GM12878 (cell line): ENCODE results near the gene TRIM43. TPM values are rescaled to one million over a fixed set of nuclear protein-coding genes. Genes with fewer than 3 reads are reported as not detected.

Experiments
- ATAC-seq: fragments of 200-7000 bp; cut with Tn5 transposase; 3 replicates; pipeline ENCODE4 v1.9.1; 2020; ENCODE audit warnings: mild to moderate bottlenecking, moderate library complexity
- BruUV-seq: library from RNA; stranded (reverse); fragments of 400-500 nt; replicated peaks from 2 replicates; lab custom pipeline; 2021; lab: Mats Ljungman, UMichigan
- CTCF ChIA-PET: fragments of 300-600 bp; sonication (Branson Sonifier 250); formaldehyde crosslinking; extraction: SDS; loops from one replicate; lab custom pipeline; 2021; ENCODE audit warnings: inconsistent platforms; lab: Yijun Ruan, JAX
- POLR2A ChIA-PET: fragments of 350-600 bp; formaldehyde crosslinking; extraction: SDS; loops from one replicate; lab custom pipeline; 2021; ENCODE audit warnings: inconsistent platforms; lab: Charles Lee
- RAD21 ChIA-PET: fragments of 300-600 bp; sonication (Branson Sonifier 250); formaldehyde crosslinking; loops from one replicate; lab custom pipeline; 2023; ENCODE audit warnings: antibody characterized with exemption; ENCODE audit not compliant: unreplicated experiment; lab: Charles Lee
- SMC1A ChIA-PET: fragments of 300-600 bp; sonication (Branson Sonifier 250); formaldehyde crosslinking; loops from one replicate; lab custom pipeline; 2023; ENCODE audit not compliant: unreplicated experiment, uncharacterized antibody; lab: Charles Lee
- DNase-seq: peaks from one replicate; pipeline ENCODE4 v3.0.0-alpha.2; 2011; ENCODE audit warnings: low read depth, low spot score
- FAIRE-seq: peaks from 3 replicates; lab custom pipeline; 2011; peaks lifted over from hg19 to GRCh38; lab: Jason Lieb, UNC
- H2AFZ ChIP-seq: 2 replicates; pipeline ENCODE4 v1.6.0; 2011; ENCODE audit warnings: low read depth, low read length, control low read depth; ENCODE audit not compliant: control insufficient read depth
- H3K27ac ChIP-seq: 2 replicates; pipeline ENCODE4 v1.5.1; 2011; ENCODE audit warnings: control low read depth; ENCODE audit not compliant: control insufficient read depth, insufficient read depth
- H3K27me3 ChIP-seq, 2 experiments: replicated peaks in 1 of 2; 2 replicates each; pipeline versions ENCODE4 v1.6.0 to v1.6.1; 2011; ENCODE audit warnings: low read length in 1 of 2; ENCODE audit not compliant: control insufficient read depth in 2 of 2, insufficient read depth in 2 of 2
- H3K36me3 ChIP-seq, 2 experiments: 2 replicates each; pipeline ENCODE4 v1.5.1; 2011; ENCODE audit warnings: low read length in 1 of 2; ENCODE audit not compliant: control insufficient read depth in 2 of 2, insufficient read depth in 2 of 2
- H3K4me1 ChIP-seq: 2 replicates; pipeline ENCODE4 v1.6.1; 2011; ENCODE audit warnings: mild to moderate bottlenecking, low read length, moderate library complexity, mixed read lengths; ENCODE audit not compliant: control insufficient read depth, insufficient read depth
- H3K4me2 ChIP-seq: 2 replicates; pipeline ENCODE4 v1.6.0; 2011; ENCODE audit warnings: control low read depth; ENCODE audit not compliant: control insufficient read depth, insufficient read depth
- H3K4me3 ChIP-seq: fragments of 200-600 bp; sonication (generic); 2 replicates; pipeline ENCODE4 v1.5.1; 2016
- H3K79me2 ChIP-seq: 2 replicates; pipeline ENCODE4 v1.6.0; 2011; ENCODE audit warnings: low read length; ENCODE audit not compliant: control insufficient read depth, insufficient read depth
- H3K9ac ChIP-seq: 2 replicates; pipeline ENCODE4 v1.8.0; 2011; ENCODE audit warnings: low read length, control low read depth, mixed read lengths; ENCODE audit not compliant: control insufficient read depth, insufficient read depth
- H3K9me3 ChIP-seq: replicated peaks from 3 replicates; pipeline ENCODE4 v1.5.1; 2011; ENCODE audit warnings: mild to moderate bottlenecking, low read length; ENCODE audit not compliant: control insufficient read depth, insufficient read depth
- H4K20me1 ChIP-seq: 2 replicates; pipeline ENCODE4 v1.6.0; 2011; ENCODE audit not compliant: control insufficient read depth, insufficient read depth
- BACH1 ChIP-seq: fragments of 450-650 bp; IDR thresholded peaks from 2 replicates; pipeline ENCODE4 v1.6.1; 2017; ENCODE audit warnings: mild to moderate bottlenecking, borderline replicate concordance
- CBFB ChIP-seq: IDR thresholded peaks from 2 replicates; pipeline ENCODE4 v1.6.1; 2016; ENCODE audit warnings: antibody characterized with exemption, low read depth
- EZH2 ChIP-seq: IDR thresholded peaks from 2 replicates; pipeline ENCODE4 v1.6.1; 2012; ENCODE audit warnings: low read depth, mild to moderate bottlenecking, control low read depth, inconsistent platforms, low read length, borderline replicate concordance; ENCODE audit not compliant: control insufficient read depth
- HSF1 ChIP-seq: fragments of 150-350 bp; IDR thresholded peaks from 2 replicates; pipeline ENCODE4 v1.6.1; 2014; ENCODE audit warnings: mild to moderate bottlenecking, low read depth, low read length
- KDM1A ChIP-seq: fragments of 200-600 bp; sonication (generic); IDR thresholded peaks from 2 replicates; pipeline ENCODE4 v1.6.1; 2016; ENCODE audit warnings: borderline replicate concordance
- PAX8 ChIP-seq: fragments of 450-650 bp; IDR thresholded peaks from 2 replicates; pipeline ENCODE4 v1.6.1; 2017; ENCODE audit warnings: mild to moderate bottlenecking, moderate library complexity
- PBX3 ChIP-seq: IDR thresholded peaks from 2 replicates; pipeline ENCODE4 v1.6.1; 2011; ENCODE audit warnings: mild to moderate bottlenecking, low read depth, low read length, moderate library complexity; ENCODE audit not compliant: insufficient replicate concordance
- PML ChIP-seq: IDR thresholded peaks from 2 replicates; pipeline ENCODE4 v1.6.1; 2012; ENCODE audit warnings: low read length, inconsistent platforms
- REST ChIP-seq: IDR thresholded peaks from 2 replicates; pipeline ENCODE4 v1.6.1; 2012; ENCODE audit warnings: mild to moderate bottlenecking, low read depth, low read length
- SP1 ChIP-seq: IDR thresholded peaks from one replicate; pipeline ENCODE4 v1.6.1; 2011; ENCODE audit warnings: low read depth, low read length
- USF1 ChIP-seq: IDR thresholded peaks from 2 replicates; pipeline ENCODE4 v1.6.1; 2011; ENCODE audit warnings: borderline replicate concordance, low read depth, mild to moderate bottlenecking, moderate library complexity, mixed read lengths, low read length; ENCODE audit not compliant: insufficient read depth; ENCODE audit errors: extremely low read length
- ZSCAN29 ChIP-seq: fragments of 450-650 bp; IDR thresholded peaks from 2 replicates; pipeline ENCODE4 v1.6.1; 2017; ENCODE audit warnings: mild to moderate bottlenecking, moderate library complexity
- WGBS: methylation state at CpG from one replicate; pipeline ENCODE4 v1.1.6; 2016; ENCODE audit warnings: low lambda C conversion rate; ENCODE audit not compliant: insufficient replicate concordance, insufficient coverage; ENCODE audit errors: missing lambda C conversion rate; 5-methylcytosine and 5-hydroxymethylcytosine counted together
- in situ Hi-C: fragments of 300-500 bp; cut with MboI; formaldehyde crosslinking; loops from 9 replicates; pipeline ENCODE4 v1.14.3; 2018; ENCODE audit warnings: mixed read lengths
- intact Hi-C: fragments of 100-400 bp; cut with micrococcal nuclease; formaldehyde crosslinking; loops from one replicate; pipeline ENCODE4 v1.14.2; 2022; ENCODE audit not compliant: unreplicated experiment
- polyA plus RNA-seq, 11 experiments: library from polyadenylated mRNA; depleted of rRNA in 4 of 11; unstranded in 6 of 11; stranded (reverse) in 5 of 11; fragments of >200 nt; fragmentation: Nextera tagmentation in 4 of 11; fragmentation: Illumina TruSeq in 1 of 11; extraction: Ambion mirVana in 4 of 11; extraction: Trizol in 1 of 11; gene quantifications; 1 replicate in 1 of 11; 2 replicates in 10 of 11; pipeline versions ENCODE4 v1.2.1 to v1.2.3, GENCODE V29; 2011 to 2016; ENCODE audit warnings: inconsistent platforms in 2 of 11, missing spikeins in 2 of 11, low read depth in 1 of 11
- total RNA-seq, 4 experiments: library from RNA; depleted of rRNA in 3 of 4; stranded (reverse); fragments of >200 nt in 3 of 4; fragmentation: Illumina TruSeq in 1 of 4; extraction: Trizol in 1 of 4; gene quantifications; 2 replicates each; pipeline versions ENCODE4 v1.2.1 to v1.2.3, GENCODE V29; 2013 to 2021

Gene TRIM43
- total and polyA plus RNA-seq, 10 of the 15 experiments (the other 5 are each of a cell fraction or from before 2014, with no cell fraction given) = not detected

- intact Hi-C loops = no loop called here
Measured at GRCh38 chr2:95575857-95576256, 15.9 kb upstream of the TRIM43 start.

GRCh38 chr2:95578539-95578938 lies 13.3 kb upstream of the TRIM43 start:
- no peak overlapping the region for H3K4me3 ChIP-seq
- CTCF ChIA-PET = no interaction called here
- 0% methylated on average over 1 of the region's 1 CpG for WGBS
- TF ChIP-seq BACH1 (no peak), KDM1A (no peak), SP1 (no peak), PBX3 (no peak), HSF1 (no peak), ZSCAN29 (no peak), PML (no peak), PAX8 (no peak), REST (no peak)

More at GRCh38 chr2:95575857-95576256, 15.9 kb upstream of the TRIM43 start:
- TF ChIP-seq CBFB = no peak
- TF ChIP-seq EZH2 = no peak
- no peak for TF ChIP-seq USF1
- H3K9ac ChIP-seq = no peak overlapping the region
- H3K27me3 ChIP-seq = no peaks in the 10 kb centered on the region
- in situ Hi-C loops = no loop called here
- no peak overlapping the region for H3K4me2 ChIP-seq
- no peaks in the 10 kb centered on the region for H3K79me2 ChIP-seq
- no peak overlapping the region for H3K4me3 ChIP-seq
- no peaks in the 10 kb centered on the region for H3K4me1 ChIP-seq
- H3K36me3 ChIP-seq = no peaks in the 10 kb centered on the region
- DNase-seq = no peak
- no TSS peak for BruUV-seq
- no peaks in the 10 kb centered on the region for H4K20me1 ChIP-seq
- H2AFZ ChIP-seq = no peak overlapping the region
- FAIRE-seq = no peak
- ChIA-PET SMC1A (no interaction called here), RAD21 (no interaction called here), POLR2A (no interaction called here), CTCF (no interaction called here)
- H3K9me3 ChIP-seq = no peaks in the 10 kb centered on the region; the same call in 2 of the 3 replicates
- ATAC-seq = no peak
- H3K27ac ChIP-seq = no peak overlapping the region

More at GRCh38 chr2:95578539-95578938, 13.3 kb upstream of the TRIM43 start:
- Histone ChIP-seq H3K79me2 (no peaks in the 10 kb centered on the region), H3K9me3 (no peaks in the 10 kb centered on the region; the same call in 2 of the 3 replicates), H3K36me3 (no peaks in the 10 kb centered on the region), H3K4me2 (no peak overlapping the region), H3K27me3 (no peaks in the 10 kb centered on the region), H3K9ac (no peak overlapping the region), H3K4me1 (no peaks in the 10 kb centered on the region), H4K20me1 (no peaks in the 10 kb centered on the region), H2AFZ (no peak overlapping the region), H3K27ac (no peak overlapping the region)
- RAD21 ChIA-PET = no interaction called here
- DNase-seq = no peak
- SMC1A ChIA-PET = no interaction called here
- intact Hi-C loops (no loop called here), in situ Hi-C loops (no loop called here)
- POLR2A ChIA-PET = no interaction called here
- FAIRE-seq = no peak
- no peak for ATAC-seq
- BruUV-seq = no TSS peak
